ENCODE data around the gene PRUNE2. TPM values are rescaled to one million over a fixed set of nuclear protein-coding genes. Genes with fewer than 3 reads are reported as not detected.

Gene PRUNE2
- total and polyA plus RNA-seq, 9 of the 15 experiments (the other 6 are each of a cell fraction or from before 2014, with no cell fraction given), result 0.05 to 0.45 (median 0.18) TPM; not detected in 1

- Histone ChIP-seq H3K27me3 (ENCODE audit: control insufficient read depth in 2 of 2, insufficient read depth in 2 of 2, low read length in 2 of 2) (no peaks in the 10 kb centered on the region; a peak in 1 of 5 replicates), H4K20me1 (replicated peaks; ENCODE audit: control insufficient read depth, insufficient read depth, low read length) (no peaks in the 10 kb centered on the region), H3K27ac (ENCODE audit: extremely low read depth, low read depth, low read length) (no peak overlapping the region), H3K9me3 (replicated peaks; ENCODE audit: control insufficient read depth, insufficient read depth, low read depth, low read length) (no peaks in the 10 kb centered on the region), H3K9me1 (ENCODE audit: control insufficient read depth, insufficient read depth, low read length) (no peaks in the 10 kb centered on the region), H3K4me3 (no peak overlapping the region), H3K9ac (ENCODE audit: insufficient read depth in 1 of 2, low read depth in 2 of 2, low read length in 2 of 2) (no peak overlapping the region), H3K36me3 (ENCODE audit: control insufficient read depth, insufficient read depth, low read length) (no peaks in the 10 kb centered on the region), H2AFZ (ENCODE audit: low read depth, low read length) (no peak overlapping the region), H3K4me1 (replicated peaks in 1 of 2; ENCODE audit: control insufficient read depth in 2 of 2, insufficient read depth in 2 of 2, low read length in 2 of 2) (no peaks in the 10 kb centered on the region), H3K79me2 (ENCODE audit: control insufficient read depth, insufficient read depth, low read length) (no peaks in the 10 kb centered on the region), H3K4me2 (ENCODE audit: insufficient read depth, low read length) (no peak overlapping the region)
- intact Hi-C loops (cut with micrococcal nuclease) (loop anchor here (10.0 kb wide), 1 partner anchor 62 kb away; no protein-coding TSS in a partner anchor), in situ Hi-C loops (cut with MboI) (no loop called here)
- ChIA-PET POLR2A (no interaction called here), CTCF (ENCODE audit: low intra/inter-chr PET ratio) (no interaction called here)
- no peak for DNase-seq (ENCODE audit: extremely low read depth in 1 of 4, low spot score in 3 of 4)
- no TSS peak for BruUV-seq (replicated peaks)
- WGBS (ENCODE audit: insufficient coverage, low coverage, missing lambda C conversion rate), result 8% methylated on average over 3 of the region's 3 CpGs
- ATAC-seq, result no peak
- TF ChIP-seq ZNF175 (CRISPR knock-in tag; IDR thresholded peaks at IDR 0.05; ENCODE audit: low read depth) (no peak), TEAD1 (CRISPR knock-in tag; IDR thresholded peaks at IDR 0.05) (no peak), POLR2H (tag; IDR thresholded peaks at IDR 0.05; ENCODE audit: low read depth) (no peak), SAFB (IDR thresholded peaks at IDR 0.05; ENCODE audit: borderline replicate concordance, low read depth, low read length) (no peak), E2F4 (CRISPR knock-in tag; IDR thresholded peaks at IDR 0.05; ENCODE audit: low read depth) (no peak), KAT2B (IDR thresholded peaks at IDR 0.05; ENCODE audit: low read depth, low read length) (no peak), BRD4 (IDR thresholded peaks at IDR 0.05) (no peak), PPARD (CRISPR knock-in tag; IDR thresholded peaks at IDR 0.05) (no peak), ZNF3 (CRISPR knock-in tag; IDR thresholded peaks at IDR 0.05) (no peak), PURB (CRISPR knock-in tag; IDR thresholded peaks at IDR 0.05; ENCODE audit: low read depth) (no peak), ZNF217 (CRISPR knock-in tag; IDR thresholded peaks at IDR 0.05) (no peak), KDM4B (IDR thresholded peaks at IDR 0.05; ENCODE audit: borderline replicate concordance in 2 of 2, low read depth in 1 of 2) (no peak), DPF2 (IDR thresholded peaks at IDR 0.05) (no peak), ZNF696 (CRISPR knock-in tag; conservative IDR thresholded peaks at IDR 0.05) (no peak), ZNF592 (IDR thresholded peaks at IDR 0.05) (no peak), NR2C2 (CRISPR knock-in tag; IDR thresholded peaks at IDR 0.05) (no peak), NR2C2 (tag; IDR thresholded peaks at IDR 0.05) (no peak), ELF2 (CRISPR knock-in tag; IDR thresholded peaks at IDR 0.05) (no peak), DIDO1 (tag; IDR thresholded peaks at IDR 0.05; ENCODE audit: low read depth) (no peak), SRSF3 (IDR thresholded peaks at IDR 0.05; ENCODE audit: insufficient read depth, low read length) (no peak)
- FAIRE-seq, result no peak
Measured at GRCh38 chr9:76886318-76886717, 19.6 kb downstream of the PRUNE2 start.

All from K562 (cell line).